Lung (tissue), 13 donors: ENCODE measurements around the gene RALGDS. TPM values are rescaled to one million over a fixed set of nuclear protein-coding genes. Genes with fewer than 3 reads are reported as not detected.

Experiments
- ATAC-seq: fragments of 200-7000 bp; cut with Tn5 transposase; one replicate; pipeline ENCODE4 v1.9.1; 2020; ENCODE audit warnings: moderate number of reproducible peaks; ENCODE audit not compliant: insufficient read depth, low FRiP score
- DNase-seq, 3 donors: peaks; one replicate each; pipeline ENCODE4 v3.0.0-alpha.2; 2013 to 2017
- H3K27ac ChIP-seq, 2 donors: one replicate each; pipeline ENCODE4 v1.5.1; 2013; ENCODE audit warnings: mild to moderate bottlenecking in 2 of 2, moderate library complexity in 2 of 2, control low read depth in 1 of 2, inconsistent platforms in 1 of 2, low read depth in 1 of 2, low read length in 1 of 2
- H3K27me3 ChIP-seq, 3 donors: one replicate each; pipeline ENCODE4 v1.5.1; 2013; ENCODE audit warnings: low read length in 2 of 3; ENCODE audit not compliant: control insufficient read depth in 3 of 3, insufficient read depth in 3 of 3
- H3K36me3 ChIP-seq, 4 donors: one replicate each; pipeline ENCODE4 v1.5.1; 2013; ENCODE audit warnings: low read length in 4 of 4, mild to moderate bottlenecking in 1 of 4, moderate library complexity in 1 of 4; ENCODE audit not compliant: control insufficient read depth in 4 of 4, insufficient read depth in 4 of 4
- H3K4me1 ChIP-seq, 5 donors: one replicate each; pipeline ENCODE4 v1.5.1; 2013; ENCODE audit warnings: low read length in 5 of 5, mild to moderate bottlenecking in 2 of 5, moderate library complexity in 1 of 5; ENCODE audit not compliant: control insufficient read depth in 5 of 5, insufficient read depth in 5 of 5
- H3K4me3 ChIP-seq: one replicate; pipeline ENCODE4 v1.5.1; 2013; ENCODE audit warnings: mild to moderate bottlenecking, control low read depth, moderate library complexity
- H3K9ac ChIP-seq, 2 donors: one replicate each; pipeline ENCODE4 v1.5.1; 2013; ENCODE audit warnings: low read length in 2 of 2, control low read depth in 1 of 2; ENCODE audit not compliant: insufficient read depth in 1 of 2
- H3K9me3 ChIP-seq, 4 donors: one replicate each; pipeline ENCODE4 v1.5.1; 2013; ENCODE audit warnings: low read length in 3 of 4, mild to moderate bottlenecking in 1 of 4, moderate library complexity in 1 of 4; ENCODE audit not compliant: control insufficient read depth in 4 of 4, insufficient read depth in 3 of 4
- CTCF ChIP-seq: IDR thresholded peaks from 2 replicates; pipeline ENCODE4 v1.5.1; 2012; ENCODE audit warnings: mild to moderate bottlenecking; ENCODE audit errors: control extremely low read depth, extremely low read depth
- WGBS, 2 donors: extraction: QIAGEN DNeasy Blood & Tissue Kit; methylation state at CpG; one replicate each; pipeline ENCODE4 v1.1.7; 2013; 5-methylcytosine and 5-hydroxymethylcytosine counted together
- polyA plus RNA-seq, 2 donors: library from polyadenylated mRNA; stranded (reverse); fragments of 200-250 nt; gene quantifications; one replicate each; pipeline ENCODE4 v1.2.1, GENCODE V29; 2013
- small RNA-seq: library from RNA; depleted of rRNA; stranded (forward); fragments of <200 nt; gene quantifications from one replicate; pipeline ENCODE3, GENCODE V24; 2014; ENCODE audit warnings: low replicate concordance
- total RNA-seq, 2 donors: library from RNA; depleted of rRNA in 1 of 2; stranded (reverse); fragments of >200 nt in 1 of 2; gene quantifications; one replicate each; pipeline ENCODE4 v1.2.1, GENCODE V29; 2014 to 2021
- donor health status: control.
- donor health status: control.
- donor health status: Bipolar disorder and iron deficiency.
- donor health status: healthy.
- donor health status: DM: yes; HTN: yes; CAD: no.

Gene RALGDS
- total and polyA plus RNA-seq, 4 donors: 49.5 to 145 (median 60.9) TPM

- TF ChIP-seq CTCF: no peak
- H3K9me3 ChIP-seq: no peaks in the 10 kb centered on the region
- H3K36me3 ChIP-seq: peaks cover 7 to 64% (median 37%) of the 10 kb centered on the region in 4 donors
- no peak for DNase-seq
- no peak for ATAC-seq
- no peak overlapping the region for H3K9ac ChIP-seq
- no peak overlapping the region for H3K4me3 ChIP-seq
- no peaks in the 10 kb centered on the region for H3K27me3 ChIP-seq
- no peak overlapping the region for H3K27ac ChIP-seq
- no peaks in the 10 kb centered on the region for H3K4me1 ChIP-seq
- 90 to 93% methylated on average over 6 of the region's 6 CpGs for WGBS, 2 donors
Measured at GRCh38 chr9:133050142-133050541, 70.9 kb downstream of the RALGDS start.

- no peak overlapping the region for H3K4me3 ChIP-seq
- DNase-seq (no peak), ATAC-seq (no peak)
- no peaks in the 10 kb centered on the region for H3K4me1 ChIP-seq
- H3K27me3 ChIP-seq: no peaks in the 10 kb centered on the region
- WGBS, 2 donors: 92 to 93% methylated on average over 13 of the region's 13 CpGs
- no peak overlapping the region for H3K9ac ChIP-seq
- no peaks in the 10 kb centered on the region for H3K9me3 ChIP-seq
- TF ChIP-seq CTCF: no peak
- H3K27ac ChIP-seq: no peak overlapping the region
- H3K36me3 ChIP-seq: peaks cover 10 to 62% (median 38%) of the 10 kb centered on the region in 4 donors
Measured at GRCh38 chr9:133049043-133049442, 72.0 kb downstream of the RALGDS start.

- H3K4me1 ChIP-seq: no peaks in the 10 kb centered on the region
- no peaks in the 10 kb centered on the region for H3K9me3 ChIP-seq
- H3K36me3 ChIP-seq: peaks cover 11 to 62% (median 38%) of the 10 kb centered on the region in 4 donors
- no peak overlapping the region for H3K9ac ChIP-seq
- DNase-seq (no peak), ATAC-seq (no peak)
- 54 to 64% methylated on average over 5 of the region's 5 CpGs for WGBS, 2 donors
- TF ChIP-seq CTCF: no peak
- H3K27ac ChIP-seq: no peak overlapping the region
- no peak overlapping the region for H3K4me3 ChIP-seq
- H3K27me3 ChIP-seq: no peaks in the 10 kb centered on the region
Measured at GRCh38 chr9:133048595-133048994, 72.4 kb downstream of the RALGDS start.

Small RNAs within 50 kb of the gene (small RNA-seq; reads per million reads assigned to genes)
- not detected for gene MIR6877

Other genes starting within 250 kb of the RALGDS start
- 10 to 100 TPM in 1 of 2 donors, 1 to 10 TPM in 1; 5.1 to 10.6 TPM for gene AK8, start 243.0 kb downstream of the RALGDS start, total RNA-seq
- gene AK8, start 243.0 kb downstream of the RALGDS start, polyA plus RNA-seq: 1 to 10 TPM; 1.9 to 2.4 TPM
- gene SPACA9, start 242.3 kb downstream of the RALGDS start, total RNA-seq: 10 to 100 TPM; 21.2 to 25.1 TPM
- 10 to 100 TPM; 10.5 to 11.3 TPM for gene SPACA9, start 242.3 kb downstream of the RALGDS start, polyA plus RNA-seq
- gene TSC1, start 176.6 kb downstream of the RALGDS start, total RNA-seq: 10 to 100 TPM; 50.8 to 76.6 TPM
- 10 to 100 TPM; 11.4 to 16.1 TPM for gene TSC1, start 176.6 kb downstream of the RALGDS start, polyA plus RNA-seq
- gene GFI1B, start 142.5 kb downstream of the RALGDS start, total RNA-seq: 1 to 10 TPM in 1 of 2 donors, under 1 TPM in 1; 0.25 to 1.0 TPM
- gene GFI1B, start 142.5 kb downstream of the RALGDS start, polyA plus RNA-seq: 1 to 10 TPM in 1 of 2 donors, under 1 TPM in 1; 0.49 to 1.4 TPM
- gene GTF3C5, start 90.2 kb downstream of the RALGDS start, total RNA-seq: 10 to 100 TPM; 43.6 to 47.3 TPM
- gene GTF3C5, start 90.2 kb downstream of the RALGDS start, polyA plus RNA-seq: 10 to 100 TPM; 41.0 to 60.0 TPM
- gene CEL, start 59.3 kb downstream of the RALGDS start, total RNA-seq: 1 to 10 TPM in 1 of 2 donors, under 1 TPM in 1; 0.77 to 6.3 TPM
- gene CEL, start 59.3 kb downstream of the RALGDS start, polyA plus RNA-seq: under 1 TPM; 0.66 to 0.94 TPM
- gene GBGT1, start 42.7 kb upstream of the RALGDS start, total RNA-seq: 10 to 100 TPM in 1 of 2 donors, 1 to 10 TPM in 1; 6.1 to 42.9 TPM
- gene GBGT1, start 42.7 kb upstream of the RALGDS start, polyA plus RNA-seq: 10 to 100 TPM; 14.8 to 31.6 TPM
- not detected for gene OBP2B, start 88.0 kb upstream of the RALGDS start, total RNA-seq
- gene OBP2B, start 88.0 kb upstream of the RALGDS start, polyA plus RNA-seq: not detected
- 10 to 100 TPM in 1 of 2 donors, 1 to 10 TPM in 1; 3.9 to 23.0 TPM for gene ABO, start 154.0 kb upstream of the RALGDS start, total RNA-seq
- gene ABO, start 154.0 kb upstream of the RALGDS start, polyA plus RNA-seq: 10 to 100 TPM in 1 of 2 donors, 1 to 10 TPM in 1; 4.0 to 14.6 TPM
- 10 to 100 TPM; 13.7 to 25.6 TPM for gene SURF6, start 214.9 kb upstream of the RALGDS start, total RNA-seq
- gene SURF6, start 214.9 kb upstream of the RALGDS start, polyA plus RNA-seq: 10 to 100 TPM; 23.0 to 24.5 TPM
- 10 to 100 TPM; 19.3 to 32.0 TPM for gene MED22, start 226.9 kb upstream of the RALGDS start, total RNA-seq
- gene MED22, start 226.9 kb upstream of the RALGDS start, polyA plus RNA-seq: 10 to 100 TPM; 11.4 to 20.9 TPM
- gene RPL7A, start 227.0 kb upstream of the RALGDS start, total RNA-seq: 1,000 to 10,000 TPM; 1,412 to 1,708 TPM
- gene RPL7A, start 227.0 kb upstream of the RALGDS start, polyA plus RNA-seq: 1,000 to 10,000 TPM; 2,527 to 3,573 TPM
- gene SURF1, start 235.2 kb upstream of the RALGDS start, total RNA-seq: 10 to 100 TPM; 14.2 to 41.7 TPM
- gene SURF1, start 235.2 kb upstream of the RALGDS start, polyA plus RNA-seq: 10 to 100 TPM; 73.9 to 75.3 TPM
- gene SURF2, start 235.3 kb upstream of the RALGDS start, total RNA-seq: 10 to 100 TPM; 11.7 to 30.3 TPM
- 10 to 100 TPM; 24.1 to 50.1 TPM for gene SURF2, start 235.3 kb upstream of the RALGDS start, polyA plus RNA-seq